GM12801 (cell line): Measurements from ENCODE around the gene ZNF76.

Source experiments
- CTCF ChIP-seq: IDR thresholded peaks from one replicate; pipeline ENCODE4 v1.5.1; 2011; ENCODE audit warnings: control low read depth; ENCODE audit not compliant: insufficient read length; ENCODE audit errors: extremely low read depth

Gene ZNF76

GRCh38 chr6:35259194-35259947 is at the start of gene ZNF76:
ZNF76 (plus strand) TSS chr6:35259735; CDS start chr6:35281152, 21,417 bp downstream.
- TF ChIP-seq CTCF: no peak

- TF ChIP-seq CTCF: no peak
Observed at GRCh38 chr6:35213298-35213791, 46.2 kb upstream of the ZNF76 start.

DNA sequence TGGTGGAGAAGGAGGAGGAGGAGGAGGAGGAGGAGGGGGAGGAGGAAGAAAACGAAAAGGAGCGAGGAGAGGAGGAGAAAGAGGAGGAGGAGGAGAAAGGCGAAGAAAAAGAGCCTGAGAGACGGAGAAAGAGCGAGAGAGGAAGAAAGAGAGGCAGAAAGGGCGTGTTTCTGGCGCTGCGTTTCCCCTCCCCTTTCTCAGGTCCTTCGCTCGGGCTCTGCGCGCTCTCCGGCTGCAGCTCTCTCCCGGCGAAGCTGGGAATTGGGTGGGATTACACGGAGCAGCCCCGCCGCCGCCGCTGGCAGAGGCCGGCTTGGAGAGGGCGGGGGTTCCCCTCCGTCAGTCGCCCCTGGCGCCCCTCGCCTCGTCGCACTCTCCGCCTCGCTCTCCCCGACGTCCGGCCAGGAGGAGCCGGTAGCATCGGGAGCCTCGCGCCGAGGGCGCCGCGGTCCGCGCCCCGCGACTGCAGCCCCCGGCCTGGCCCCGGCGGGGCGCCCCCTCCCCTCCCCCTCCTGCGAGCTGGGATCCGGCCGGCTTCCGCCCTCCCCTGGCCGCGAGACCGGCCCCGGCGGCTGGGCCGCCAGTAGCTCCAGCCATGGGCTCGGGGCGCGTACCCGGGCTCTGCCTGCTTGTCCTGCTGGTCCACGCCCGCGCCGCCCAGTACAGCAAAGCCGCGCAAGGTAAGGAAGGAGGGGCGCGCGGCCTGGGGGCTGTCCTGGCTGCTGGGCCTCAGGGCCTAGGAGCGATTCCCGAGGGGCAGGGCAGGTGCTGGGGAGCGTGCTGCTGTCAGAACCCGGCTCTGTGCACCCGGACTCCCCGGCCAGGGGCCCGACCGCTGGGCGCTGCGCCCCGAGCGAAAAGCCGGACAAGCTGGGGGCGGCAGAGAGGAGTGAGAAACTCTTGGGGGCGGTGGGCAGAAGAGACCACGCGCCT is 45.4 kb upstream of the ZNF76 start, which contains the start of gene SCUBE3:
Gene SCUBE3 (plus strand): TSS at position 133 of the 933 bp plus-strand sequence. CDS start 463 bp downstream, at position 596.
- no peak for TF ChIP-seq CTCF

DNA sequence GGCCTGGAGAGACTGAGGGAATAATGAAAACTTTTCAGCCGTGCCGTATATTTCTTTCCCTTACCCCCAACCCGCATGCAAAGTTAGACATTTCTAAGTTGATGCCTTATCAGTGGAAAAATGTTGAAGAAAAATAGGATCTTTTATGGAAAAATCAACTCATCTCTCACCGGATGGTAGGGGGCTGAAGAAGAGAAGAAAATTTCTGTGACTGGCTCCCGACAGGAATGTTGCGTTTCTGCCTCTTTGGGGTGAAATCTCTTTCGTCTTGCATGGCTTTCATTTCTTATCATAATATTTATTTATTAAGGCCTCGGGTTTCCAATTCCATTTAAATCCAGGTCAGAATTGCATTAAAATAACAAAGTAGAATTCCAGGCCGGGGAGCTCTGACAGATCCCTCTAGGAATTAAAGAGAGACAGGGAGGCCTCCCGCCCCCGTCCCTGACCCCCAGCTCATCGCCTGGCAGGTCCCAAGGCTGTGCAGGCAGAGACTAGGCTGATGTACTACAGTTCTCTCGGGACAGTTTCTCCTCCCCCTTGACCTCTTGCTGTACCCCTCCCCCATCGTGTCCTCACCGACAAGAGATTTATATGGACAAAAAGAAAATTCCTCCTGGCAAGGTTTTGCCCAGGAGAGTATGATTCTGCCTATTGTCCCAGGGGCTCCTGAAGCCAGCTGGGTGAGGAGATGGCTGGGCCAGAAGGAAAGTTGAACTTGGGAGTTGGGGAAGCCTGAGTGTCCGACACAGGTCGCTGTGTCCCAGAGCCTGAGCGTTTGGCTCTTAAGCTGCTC is 44.5 kb upstream of the ZNF76 start:
- no peak for TF ChIP-seq CTCF

DNA sequence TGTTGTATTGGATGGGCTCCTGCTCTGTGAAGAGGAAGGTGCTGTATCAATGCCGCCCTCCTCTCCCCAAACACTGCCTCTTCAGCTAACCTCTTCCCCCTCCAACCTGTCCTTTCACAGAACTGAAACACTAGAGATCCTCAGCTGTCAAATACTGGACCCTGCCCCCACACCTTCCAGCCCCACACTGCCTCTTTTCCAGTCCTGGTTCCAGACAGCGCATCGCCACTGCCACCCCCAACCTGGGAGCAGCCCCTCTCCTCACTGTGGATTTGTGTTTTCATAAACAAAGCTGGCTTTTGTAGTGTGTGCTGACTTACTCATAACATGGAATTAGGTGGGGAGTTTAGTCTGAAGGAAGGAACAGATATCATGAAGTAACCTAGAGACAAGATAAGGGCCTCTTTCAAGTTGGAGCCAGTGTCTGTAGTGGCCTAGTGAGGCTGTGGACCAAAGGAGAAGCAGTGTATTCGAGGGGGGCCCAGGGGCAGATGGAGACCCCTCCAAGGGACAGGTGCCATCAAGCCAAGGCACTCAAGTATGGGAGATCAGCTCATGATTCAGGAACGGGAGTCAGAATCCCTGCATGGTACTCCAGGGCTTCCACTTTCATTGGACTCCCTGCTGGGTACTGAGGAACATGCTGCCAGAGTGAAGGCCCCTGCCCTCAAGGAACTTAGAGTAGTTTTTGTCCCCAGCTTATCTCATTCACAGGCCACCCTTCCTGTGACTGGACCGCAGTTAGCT is 43.7 kb upstream of the ZNF76 start:
- no peak for TF ChIP-seq CTCF

- TF ChIP-seq CTCF: no peak
Observed at GRCh38 chr6:35216412-35216732, 43.2 kb upstream of the ZNF76 start.
